Measurements from ENCODE around the gene KDM5B.
A peak's percentile ranks its signal among the peaks of the same experiment; 100 is the strongest.

Gene KDM5B

GRCh38 chr1:202807926-202808757 lies at the start of gene KDM5B (continued):
- peak; percentile 65 for TF ChIP-seq EGR2 (tag by site-specific recombination; IDR thresholded peaks at IDR 0.05; ENCODE audit: low read depth)

GRCh38 chr1:202857136-202857610 lies 49.0 kb upstream of the KDM5B start:
- POLR2A ChIA-PET: interaction anchor here (0.6 kb wide), 1 partner anchor 9 kb away, joined by 3 read pairs; no protein-coding TSS in a partner anchor
- Histone ChIP-seq H3K27ac (ENCODE audit: extremely low read depth, low read depth, low read length) (no peak overlapping the region), H3K4me1 (ENCODE audit: control insufficient read depth, insufficient read depth, low read length) (peaks cover 3% of the 10 kb centered on the region), H3K4me3 (ENCODE audit: low read depth, low read length) (no peak overlapping the region), H3K36me3 (ENCODE audit: control insufficient read depth in 2 of 2, insufficient read depth in 1 of 2, low read length in 2 of 2) (peaks cover 0 to 13% of the 10 kb centered on the region in 2 experiments; a peak in 1 of 3 replicates), H3K9me3 (ENCODE audit: control insufficient read depth, insufficient read depth, low read depth, low read length) (no peaks in the 10 kb centered on the region)
- TF ChIP-seq ZNF600 (tag by site-specific recombination; IDR thresholded peaks at IDR 0.05) (peak; percentile 58; the same call in 1 of the 2 replicates), ZNF571 (tag by site-specific recombination; IDR thresholded peaks at IDR 0.05) (no peak)
- CTCF ChIA-PET: interaction anchor here (0.9 kb wide), 1 partner anchor 143 kb away, joined by 3 read pairs; no protein-coding TSS in a partner anchor

GRCh38 chr1:202856014-202856413 lies 47.8 kb upstream of the KDM5B start:
- Histone ChIP-seq H3K4me1 (ENCODE audit: control insufficient read depth, insufficient read depth, low read length) (peaks cover 3% of the 10 kb centered on the region), H3K4me3 (ENCODE audit: low read depth, low read length) (no peak overlapping the region), H3K27ac (ENCODE audit: extremely low read depth, low read depth, low read length) (no peak overlapping the region), H3K36me3 (ENCODE audit: control insufficient read depth in 2 of 2, insufficient read depth in 1 of 2, low read length in 2 of 2) (peaks cover 0 to 13% of the 10 kb centered on the region in 2 experiments; a peak in 1 of 3 replicates), H3K9me3 (ENCODE audit: control insufficient read depth, insufficient read depth, low read depth, low read length) (no peaks in the 10 kb centered on the region)
- TF ChIP-seq ZBTB44 (tag by site-specific recombination; IDR thresholded peaks at IDR 0.05) (no peak), SETDB1 (IDR thresholded peaks at IDR 0.05; ENCODE audit: insufficient read length, low read length) (no peak), ZNF112 (tag by site-specific recombination; IDR thresholded peaks at IDR 0.05) (no peak), ZNF274 (IDR thresholded peaks at IDR 0.05; ENCODE audit: low read length) (no peak), ZNF274 (tag by site-specific recombination; IDR thresholded peaks at IDR 0.05; ENCODE audit: borderline replicate concordance) (no peak), ZNF660 (tag by site-specific recombination; IDR thresholded peaks at IDR 0.05) (no peak), ZBTB49 (tag by site-specific recombination; IDR thresholded peaks at IDR 0.05; ENCODE audit: low read depth) (no peak), KLF8 (tag by site-specific recombination; IDR thresholded peaks at IDR 0.05) (no peak), ZSCAN4 (tag by site-specific recombination; IDR thresholded peaks at IDR 0.05) (no peak), TSHZ1 (tag by site-specific recombination; IDR thresholded peaks at IDR 0.05; ENCODE audit: borderline replicate concordance) (no peak), ZNF19 (tag by site-specific recombination; IDR thresholded peaks at IDR 0.05; ENCODE audit: low read depth) (no peak), ZSCAN18 (tag by site-specific recombination; IDR thresholded peaks at IDR 0.05) (no peak), ZNF211 (tag by site-specific recombination; IDR thresholded peaks at IDR 0.05; ENCODE audit: low read depth) (no peak), ZBTB6 (tag by site-specific recombination; IDR thresholded peaks at IDR 0.05) (no peak), ZNF146 (tag by site-specific recombination; IDR thresholded peaks at IDR 0.05) (no peak)
- POLR2A ChIA-PET: no interaction called here
- CTCF ChIA-PET: interaction anchor here (0.6 to 0.9 kb wide), 2 partner anchors 13 to 540 kb away, joined by 3 to 6 read pairs; no protein-coding TSS in a partner anchor

Measured in HEK293 (cell line).